DND-41 (cell line): ENCODE results near the gene GALNT18.

Source experiments
- CTCF ChIP-seq: IDR thresholded peaks from 2 replicates; pipeline ENCODE4 v1.5.1; 2012; ENCODE audit warnings: borderline replicate concordance, low read length, moderate library complexity, mild to moderate bottlenecking; ENCODE audit not compliant: poor library complexity, severe bottlenecking; ENCODE audit errors: extremely low read depth
- EZH2 ChIP-seq: IDR thresholded peaks from 3 replicates; pipeline ENCODE4 v1.6.1; 2012; ENCODE audit warnings: borderline replicate concordance, low read depth, mild to moderate bottlenecking, moderate library complexity, low read length, inconsistent platforms; ENCODE audit not compliant: severe bottlenecking

GRCh38 chr11:11243590-11244469 lies 378.0 kb downstream of the GALNT18 start:
- TF ChIP-seq CTCF (no peak), EZH2 (no peak)
